HTR-8/SVneo (cell line): ENCODE data around the gene CMTM3.
"Not testable (repeated sequence)": the region's sequence is repeated elsewhere in the genome, so short reads cannot be mapped to it uniquely, and the experiment has no call there.

Source experiments
- DNase-seq: peaks from one replicate; pipeline ENCODE4 v3.0.0; 2011; ENCODE audit warnings: low spot score, mixed read lengths; ENCODE audit not compliant: insufficient read length
- FAIRE-seq: peaks from 2 replicates; lab custom pipeline; 2011; peaks lifted over from hg19 to GRCh38; lab: Jason Lieb, UNC

CMTM3 gene

DNA sequence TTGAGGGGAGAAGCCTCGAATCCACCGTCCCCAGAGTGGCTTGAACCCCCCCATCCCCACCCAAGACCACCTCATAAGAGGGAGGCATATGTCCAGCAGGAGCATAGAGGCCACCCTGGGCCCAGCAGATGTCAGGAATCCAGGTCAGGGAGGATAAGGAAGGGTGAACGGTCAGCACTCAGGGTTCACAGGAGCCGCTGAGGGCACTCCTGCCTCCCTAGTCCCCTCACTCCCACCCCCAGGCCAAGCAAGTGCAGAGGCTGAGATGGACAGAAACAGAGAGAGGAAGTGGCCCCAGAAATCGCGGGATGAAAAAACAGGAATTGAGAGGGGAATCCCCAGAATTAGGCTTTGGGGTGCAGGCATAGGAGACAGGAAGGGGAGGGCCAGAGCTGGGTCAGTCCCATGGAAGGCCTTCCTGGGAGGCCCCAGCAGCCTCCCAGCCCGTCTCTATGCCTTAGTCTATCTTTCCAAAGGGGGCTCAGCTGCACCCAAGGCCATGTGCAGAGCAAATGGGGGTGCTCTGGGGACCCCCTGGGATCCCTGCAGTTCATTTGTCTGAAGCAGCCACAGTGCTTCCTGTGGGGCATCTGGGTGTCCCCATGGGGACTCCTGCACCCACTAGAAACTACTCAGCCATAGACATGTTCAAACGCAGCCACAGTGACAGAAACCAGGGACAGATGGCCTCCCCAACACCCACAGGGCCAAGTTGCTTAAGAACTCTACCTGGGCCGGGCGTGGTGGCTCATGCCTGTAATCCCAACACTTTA lies 1.7 kb downstream of the CMTM3 start:
- DNase-seq (no peak), FAIRE-seq (no peak)

DNA sequence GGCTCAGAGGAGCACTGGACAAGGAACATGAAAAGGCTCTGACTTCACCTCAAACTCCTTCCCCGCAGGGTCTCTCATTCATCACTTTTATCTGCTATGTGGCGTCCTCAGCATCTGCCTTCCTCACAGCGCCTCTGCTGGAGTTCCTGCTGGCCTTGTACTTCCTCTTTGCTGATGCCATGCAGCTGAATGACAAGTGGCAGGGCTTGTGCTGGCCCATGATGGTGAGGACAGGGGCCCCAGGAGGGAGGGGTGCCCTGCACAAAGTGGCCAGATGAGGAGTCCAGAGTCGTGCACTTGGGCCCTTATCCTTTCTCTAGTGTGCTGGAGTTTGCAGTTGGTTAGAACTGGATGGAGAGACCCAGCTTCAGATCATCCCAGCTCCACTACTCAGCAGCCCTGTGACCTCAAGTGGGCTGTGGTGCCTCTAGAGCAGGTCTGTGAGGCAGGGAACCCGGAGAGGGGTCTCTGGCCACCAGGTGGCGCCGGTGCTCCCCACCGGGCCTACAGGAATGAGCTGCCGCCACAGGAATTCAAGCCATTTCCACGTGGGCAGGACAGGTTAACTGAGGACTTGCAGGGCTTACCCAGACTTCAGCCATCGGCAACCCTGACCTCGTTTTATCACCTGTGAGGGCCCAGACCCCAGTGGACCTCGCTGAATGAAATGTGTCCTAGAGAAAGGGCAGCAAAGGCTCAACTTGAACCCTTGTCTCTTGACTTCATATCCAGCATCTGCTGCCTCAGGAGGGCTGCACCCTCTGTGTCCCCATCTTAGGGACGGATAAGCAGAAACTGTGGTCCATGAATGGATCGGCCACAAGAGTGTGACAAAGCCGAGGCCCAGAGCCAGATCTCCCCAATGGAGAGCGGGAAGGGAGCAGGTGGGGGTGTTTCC lies 4.0 kb downstream of the CMTM3 start:
- FAIRE-seq (peak; percentile 96), DNase-seq (peak; percentile 96)

DNA sequence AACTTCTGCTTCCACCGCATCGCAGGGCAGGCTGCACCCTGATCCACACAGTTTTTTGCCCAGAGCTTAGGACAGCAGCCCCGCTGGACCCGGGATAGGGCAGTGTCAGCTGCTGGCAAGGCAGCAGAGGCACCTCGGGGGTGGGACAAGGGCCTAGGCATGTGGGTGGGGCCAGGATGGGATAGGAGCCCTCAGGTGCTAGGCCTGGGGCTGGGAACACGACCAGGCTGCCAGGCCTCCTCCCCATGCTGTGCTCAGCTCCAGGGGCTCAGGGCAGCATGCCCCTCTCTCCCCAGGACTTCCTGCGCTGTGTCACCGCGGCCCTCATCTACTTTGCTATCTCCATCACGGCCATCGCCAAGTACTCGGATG lies 4.6 kb downstream of the CMTM3 start:
- no peak for DNase-seq
- FAIRE-seq: peak; percentile 72

- peak; percentile 63 for FAIRE-seq
- DNase-seq: no peak
These were observed 5.8 kb downstream of the CMTM3 start for GRCh38 chr16:66610111-66610820.

DNA sequence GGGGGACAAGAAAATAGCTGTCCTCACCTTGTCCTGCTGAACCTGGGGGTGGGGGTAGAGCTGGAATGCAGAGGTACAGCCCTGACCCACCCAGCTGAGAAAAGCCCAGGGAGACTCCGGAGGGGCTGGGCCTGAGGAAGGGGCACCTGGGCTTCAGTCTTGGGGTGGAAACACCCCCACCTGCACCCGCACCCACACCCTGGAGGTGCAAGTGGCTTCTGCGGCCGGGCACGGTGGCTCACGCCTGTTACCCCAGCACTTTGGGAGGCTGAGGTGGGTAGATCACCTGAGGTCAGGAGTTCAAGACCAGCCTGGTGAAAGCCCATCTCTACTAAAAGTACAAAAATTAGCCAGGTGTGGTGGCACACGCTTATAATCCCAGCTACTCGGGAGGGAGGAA lies 7.4 kb downstream of the CMTM3 start:
- not testable (repeated sequence) for FAIRE-seq, DNase-seq

DNA sequence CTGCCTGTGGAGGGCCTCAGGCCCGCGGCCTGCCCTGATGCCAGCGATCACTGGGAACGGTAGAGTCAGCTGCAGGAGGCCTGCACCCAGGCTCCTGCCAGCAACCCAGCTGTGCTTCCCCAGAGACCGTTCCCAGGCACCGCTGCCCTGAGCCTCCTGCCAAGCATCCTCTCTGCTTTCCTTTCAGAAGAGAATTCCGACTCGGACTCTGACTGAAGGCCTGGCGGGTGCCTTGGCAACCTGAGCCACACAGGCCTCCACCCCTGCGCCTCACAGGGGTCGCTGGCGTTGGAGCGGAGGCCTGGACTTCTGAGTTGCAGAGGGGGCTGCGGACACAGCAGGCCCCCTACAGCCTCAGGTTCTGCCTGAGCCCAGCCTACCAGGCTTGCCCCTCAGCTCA lies 7.9 kb downstream of the CMTM3 start:
- FAIRE-seq (no peak), DNase-seq (no peak)

DNA sequence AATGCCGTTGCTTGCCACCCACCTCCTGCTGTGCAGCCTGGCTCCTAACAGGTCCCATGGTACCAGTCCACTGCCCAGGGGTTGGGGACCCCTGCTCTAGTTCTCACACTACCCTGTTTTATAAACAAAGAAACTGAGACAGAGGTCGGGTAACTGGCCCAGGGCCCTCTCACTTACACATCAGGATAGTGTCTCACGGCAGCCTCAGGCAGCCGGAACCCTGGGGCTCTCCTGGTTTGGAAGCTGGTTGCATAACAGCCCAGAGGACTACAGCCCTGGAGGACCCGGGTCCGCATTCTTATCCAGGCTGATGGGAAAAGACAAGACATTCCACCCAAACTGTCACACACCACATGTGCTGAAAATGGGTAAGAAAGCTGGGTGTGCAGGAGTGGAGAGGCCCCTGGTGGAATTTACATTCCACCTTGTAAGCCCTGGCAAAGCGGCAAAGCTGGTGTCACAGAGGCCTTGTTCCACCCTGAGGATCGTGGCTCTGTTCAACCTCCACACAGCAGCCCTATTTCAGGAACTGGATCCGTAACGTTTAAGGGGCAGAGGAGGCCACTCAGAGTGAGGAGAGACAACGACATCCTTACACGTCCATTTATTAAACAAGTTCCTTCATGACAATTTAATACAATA lies 9.8 kb downstream of the CMTM3 start:
- peak; percentile 16 for FAIRE-seq
- no peak for DNase-seq

- FAIRE-seq (no peak), DNase-seq (no peak)
These were observed 11.7 kb downstream of the CMTM3 start for GRCh38 chr16:66616169-66616568.

GRCh38 chr16:66616592-66616991 lies 12.1 kb downstream of the CMTM3 start:
- no peak for FAIRE-seq
- no peak for DNase-seq

DNA sequence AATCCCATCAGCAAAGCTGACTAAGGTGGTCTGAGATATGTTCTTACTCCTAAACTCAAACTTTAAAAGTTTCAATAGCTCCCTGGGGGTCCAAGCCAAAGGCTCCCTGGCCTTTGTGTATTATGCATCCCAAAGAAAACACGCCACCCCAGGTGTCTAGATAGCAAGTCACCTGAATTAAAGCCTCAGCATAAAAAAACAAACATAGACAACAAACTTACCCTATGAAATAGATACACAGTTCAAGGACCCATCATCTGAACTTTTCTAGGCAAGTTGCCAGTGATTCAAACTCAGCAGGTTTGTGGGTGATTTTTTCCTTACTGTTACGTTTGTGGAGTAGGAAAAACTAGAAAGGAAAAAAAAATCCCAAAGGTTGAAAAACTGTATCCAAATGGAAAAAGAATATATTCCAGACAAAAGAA lies 12.5 kb downstream of the CMTM3 start:
- FAIRE-seq: no peak
- no peak for DNase-seq

GRCh38 chr16:66617728-66618127 lies 13.2 kb downstream of the CMTM3 start:
- DNase-seq (no peak), FAIRE-seq (peak; percentile 57)

DNA sequence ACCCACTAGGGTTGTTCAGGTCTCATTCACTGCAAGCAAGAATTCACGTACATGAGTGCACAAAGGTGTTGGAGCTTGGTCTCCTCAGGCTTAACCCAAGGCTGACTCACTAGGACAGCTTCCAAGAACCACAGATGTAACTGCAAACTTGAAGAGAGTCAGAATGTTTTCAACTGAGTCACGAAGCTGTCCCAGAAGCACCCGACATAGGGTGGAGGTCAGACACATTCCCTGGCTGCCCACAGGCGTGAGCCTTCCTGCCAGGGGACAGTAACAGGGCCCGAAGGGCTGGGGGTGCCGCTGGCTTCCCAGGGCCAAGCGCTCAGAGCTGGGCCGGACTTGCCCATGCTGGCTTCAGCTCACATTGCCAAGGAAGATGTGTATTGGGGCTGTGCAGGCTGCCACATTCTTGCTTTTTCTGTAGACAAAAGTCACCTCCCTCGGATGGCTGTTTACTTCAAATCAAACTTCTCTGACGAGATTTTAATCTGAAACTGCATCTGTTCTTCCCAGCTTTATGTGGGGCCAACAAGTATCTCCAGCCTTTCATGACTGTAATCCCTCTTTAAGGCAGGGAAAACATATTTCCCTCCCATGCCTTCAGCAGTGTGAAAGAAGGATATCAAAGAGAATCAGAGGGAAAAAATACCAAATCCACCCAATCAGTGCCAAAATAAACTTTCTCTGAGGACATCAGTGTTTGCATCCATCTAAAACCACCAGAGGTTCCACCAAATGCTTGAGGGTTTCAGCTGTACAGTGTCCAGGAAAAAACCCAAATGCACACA lies 14.3 kb downstream of the CMTM3 start:
- DNase-seq (peak; percentile 80), FAIRE-seq (peak; percentile 59)

DNA sequence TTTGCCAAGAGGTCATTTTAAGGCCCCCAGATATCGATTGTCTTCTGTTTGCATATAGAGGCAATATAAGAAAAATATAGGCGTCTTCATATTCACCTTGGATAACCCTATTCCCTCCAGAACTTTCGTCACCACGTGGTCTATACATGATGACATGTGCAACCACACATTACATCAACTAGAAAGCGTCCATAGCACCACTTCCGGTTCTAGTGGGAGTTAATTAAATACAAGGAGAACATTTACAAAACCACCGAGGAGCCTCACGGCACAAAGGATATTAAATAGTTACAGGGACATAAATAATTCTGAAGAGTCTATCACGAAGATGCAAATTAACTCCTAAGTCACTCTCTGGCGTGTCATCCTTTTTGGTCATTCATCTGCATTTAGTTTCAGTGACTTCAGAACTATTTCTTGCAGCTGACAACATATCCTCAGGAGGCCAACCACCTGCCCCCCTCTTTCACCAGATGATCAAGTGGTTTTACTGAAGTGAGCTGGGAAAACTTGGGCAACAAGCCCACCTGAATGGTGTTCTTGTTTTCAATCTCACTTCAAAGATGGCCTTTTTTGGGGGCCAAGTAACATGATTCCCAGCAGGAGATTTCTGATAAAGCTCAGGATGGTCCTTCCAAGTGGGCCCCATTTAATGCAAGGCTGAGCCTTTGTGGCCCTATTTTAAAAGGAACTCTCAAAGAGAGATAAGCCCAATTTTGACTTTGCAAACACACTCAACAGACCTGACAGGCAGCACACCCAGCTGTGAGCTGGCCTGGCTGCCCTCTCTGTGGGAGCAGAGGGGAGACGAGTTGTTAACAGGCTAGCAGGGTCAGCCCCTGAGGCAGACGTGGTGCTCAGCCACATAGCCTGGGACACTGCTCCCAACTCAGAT lies 15.3 kb downstream of the CMTM3 start:
- DNase-seq: peak; percentile 22
- FAIRE-seq: no peak

DNA sequence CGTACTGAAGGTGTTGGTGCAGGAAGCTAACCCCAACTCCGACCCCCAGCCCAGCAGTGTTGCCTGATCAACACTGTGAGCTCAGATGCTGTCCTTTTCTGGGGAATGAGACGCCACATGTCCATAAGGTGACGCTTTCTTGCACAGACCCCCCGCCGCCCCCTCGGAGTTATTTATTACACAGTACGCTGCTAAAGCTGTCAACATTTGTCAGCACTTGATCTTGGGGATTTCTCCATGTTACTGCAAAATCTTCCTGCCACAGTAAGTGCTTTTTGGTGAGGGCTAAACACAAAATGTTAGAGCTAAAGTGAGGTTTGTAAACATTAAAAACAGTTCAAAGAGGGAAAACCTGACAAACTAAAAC lies 15.9 kb downstream of the CMTM3 start:
- FAIRE-seq: peak; percentile 85
- no peak for DNase-seq

DNA sequence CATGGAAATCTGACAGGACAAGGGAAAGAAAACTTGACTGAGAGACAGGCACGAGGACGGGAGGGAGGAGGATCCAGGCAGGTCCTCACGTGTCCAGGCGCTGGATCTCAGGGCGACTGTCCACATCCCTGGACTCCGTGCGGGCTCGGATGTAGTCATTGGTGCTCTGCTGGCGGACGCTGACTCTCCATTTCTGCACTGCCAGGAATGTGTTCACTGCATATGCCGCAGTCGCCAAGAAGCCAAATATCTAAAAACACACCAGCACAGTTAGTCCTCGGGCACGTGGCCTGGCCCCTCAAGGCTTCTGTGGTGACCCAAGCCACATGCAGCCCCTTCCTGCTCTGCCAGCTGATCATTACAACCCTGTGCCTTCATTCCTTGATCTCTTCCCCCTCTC lies 17.5 kb downstream of the CMTM3 start:
- FAIRE-seq: no peak

DNA sequence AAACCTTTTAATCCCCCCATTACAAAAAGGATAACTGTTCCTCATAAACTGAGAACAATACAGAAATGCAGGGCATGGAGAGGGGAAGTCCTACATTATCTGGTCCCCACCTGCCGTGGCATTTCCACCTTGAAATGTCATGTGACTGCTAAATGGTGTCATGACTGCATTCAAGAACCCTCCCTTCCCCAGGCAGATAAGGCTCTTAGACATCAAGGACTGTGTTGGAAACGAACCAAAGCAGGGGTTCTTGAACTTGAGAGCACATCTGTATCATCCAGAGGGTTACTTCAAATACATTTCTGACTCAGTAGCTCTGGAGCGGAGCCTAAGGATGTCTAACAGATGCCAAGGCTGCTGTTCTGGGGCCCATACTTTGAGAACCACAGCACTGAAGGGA lies 18.4 kb downstream of the CMTM3 start:
- DNase-seq (no peak), FAIRE-seq (no peak)

More for the DNA sequence above, 17.5 kb downstream of the CMTM3 start:
- DNase-seq: no peak

GRCh38 chr16:66623755-66624154 lies 19.3 kb downstream of the CMTM3 start:
- FAIRE-seq: no peak
- no peak for DNase-seq

- FAIRE-seq, DNase-seq: not testable (repeated sequence)
These were observed 23.3 kb downstream of the CMTM3 start for GRCh38 chr16:66627611-66628378.
